Fibroblast of skin of back (primary cell): ENCODE results near the gene GRXCR1.

Experiments used
- DNase-seq: peaks from one replicate; pipeline ENCODE4 v3.0.0-alpha.2; 2013

The GRXCR1 gene

DNA sequence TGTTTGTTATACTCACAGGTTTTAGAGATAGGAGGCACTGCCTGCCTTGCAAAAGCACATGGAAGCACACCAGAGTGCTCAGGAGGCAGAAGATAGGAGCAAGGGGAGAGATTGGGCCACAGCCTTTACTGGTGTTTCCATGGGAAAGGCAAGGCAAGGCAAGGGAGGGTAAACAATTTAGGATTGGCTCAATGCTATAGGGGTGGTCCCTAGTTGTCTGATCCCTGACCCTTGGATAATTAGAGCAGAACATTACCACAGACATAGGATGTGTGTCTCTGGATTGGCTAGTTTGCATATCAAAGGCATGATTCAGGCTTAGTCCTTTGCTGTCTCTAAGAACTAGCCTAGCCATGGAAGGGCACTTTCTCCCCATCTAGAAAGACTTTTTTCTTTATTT lies 36.1 kb downstream of the GRXCR1 start:
- DNase-seq = no peak

DNA sequence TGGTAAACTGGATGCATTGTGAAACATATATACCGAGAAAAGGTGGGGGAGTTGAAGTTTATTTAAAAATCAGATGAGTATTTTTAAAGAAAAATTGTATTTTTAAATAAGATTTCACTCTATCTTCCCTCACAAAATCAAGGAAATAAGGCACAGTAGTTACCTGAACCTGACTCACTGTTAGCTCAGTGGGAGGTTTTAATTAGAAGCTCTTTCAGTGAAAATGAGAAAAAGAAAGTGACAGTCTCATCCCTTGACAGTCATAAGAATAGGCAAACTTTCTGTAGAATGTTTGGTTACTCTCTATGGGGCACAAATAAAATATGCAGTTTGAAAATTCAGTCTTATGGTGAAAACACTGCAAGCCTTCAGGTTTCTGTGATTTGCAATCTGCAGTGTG lies 49.7 kb downstream of the GRXCR1 start:
- no peak for DNase-seq

DNA sequence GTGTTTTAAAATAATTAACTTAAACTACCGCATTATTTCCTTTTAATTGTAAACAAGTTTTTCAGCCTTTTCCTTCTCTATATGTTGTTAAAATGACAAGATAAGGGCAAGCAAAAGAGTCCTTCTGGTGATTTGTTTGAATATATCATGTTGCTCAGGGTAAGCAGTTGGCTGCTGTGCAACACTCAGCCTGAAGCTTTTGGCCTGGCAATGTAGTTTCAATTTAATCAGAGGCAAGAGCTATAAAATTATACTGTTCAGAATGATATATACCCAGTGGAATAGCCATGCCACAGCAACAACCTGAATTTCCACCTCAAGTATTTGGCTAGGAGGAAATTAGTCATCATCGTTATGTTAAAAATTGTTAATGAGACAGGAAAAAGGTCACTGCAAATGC lies 53.4 kb downstream of the GRXCR1 start:
- no peak for DNase-seq

DNA sequence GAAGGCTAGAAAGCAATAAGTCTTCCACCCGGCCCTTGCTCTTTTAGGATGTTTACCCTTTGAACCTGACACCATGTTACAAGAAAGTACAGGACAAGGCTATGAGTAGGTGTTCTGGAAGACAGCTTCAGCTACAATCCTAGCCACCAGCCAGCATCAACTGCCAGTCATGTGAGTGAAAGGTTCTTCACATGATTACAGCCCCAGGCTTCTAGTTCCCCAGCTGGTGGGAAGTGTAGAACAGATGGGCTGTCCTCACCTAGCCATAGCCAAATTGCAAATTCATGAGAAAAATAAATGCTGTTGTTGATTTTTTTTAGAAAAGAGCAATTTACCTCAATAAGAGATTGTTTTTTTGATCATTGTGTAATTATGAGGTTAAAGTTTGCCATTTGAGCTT lies 60.8 kb downstream of the GRXCR1 start:
- no peak for DNase-seq

DNA sequence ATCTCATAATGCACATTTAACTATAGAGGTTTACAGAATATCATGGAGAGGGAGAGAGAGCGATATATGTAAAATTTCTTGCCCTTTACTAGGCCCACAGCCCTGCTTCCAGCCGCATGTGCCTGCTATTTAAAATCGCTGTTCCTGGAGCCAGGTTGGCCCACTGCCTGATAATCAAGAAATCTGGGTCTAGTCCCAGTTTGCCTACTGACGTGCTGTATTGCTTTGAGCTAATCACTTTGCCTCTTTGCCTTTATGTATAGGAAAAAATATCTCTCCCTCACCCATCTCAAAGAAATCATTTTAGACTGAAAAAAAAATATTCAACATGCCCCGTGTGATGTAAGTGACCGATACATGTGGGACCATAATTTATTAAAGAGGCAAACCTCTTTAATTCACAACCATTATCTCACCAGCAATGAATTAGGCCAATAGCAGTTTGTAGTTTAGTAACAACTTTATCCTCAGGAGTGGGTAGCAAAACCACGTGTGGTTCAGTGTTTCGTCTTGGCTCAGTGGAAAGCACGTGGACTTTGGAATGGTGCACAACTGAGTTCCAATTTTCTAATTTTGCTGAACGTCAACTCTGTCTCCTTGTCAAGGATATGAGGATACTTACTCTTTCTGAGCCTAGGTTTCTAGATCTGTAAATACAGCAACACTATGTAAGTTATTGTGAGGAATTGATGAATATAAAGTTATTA lies 62.6 kb downstream of the GRXCR1 start:
- DNase-seq = no peak

DNA sequence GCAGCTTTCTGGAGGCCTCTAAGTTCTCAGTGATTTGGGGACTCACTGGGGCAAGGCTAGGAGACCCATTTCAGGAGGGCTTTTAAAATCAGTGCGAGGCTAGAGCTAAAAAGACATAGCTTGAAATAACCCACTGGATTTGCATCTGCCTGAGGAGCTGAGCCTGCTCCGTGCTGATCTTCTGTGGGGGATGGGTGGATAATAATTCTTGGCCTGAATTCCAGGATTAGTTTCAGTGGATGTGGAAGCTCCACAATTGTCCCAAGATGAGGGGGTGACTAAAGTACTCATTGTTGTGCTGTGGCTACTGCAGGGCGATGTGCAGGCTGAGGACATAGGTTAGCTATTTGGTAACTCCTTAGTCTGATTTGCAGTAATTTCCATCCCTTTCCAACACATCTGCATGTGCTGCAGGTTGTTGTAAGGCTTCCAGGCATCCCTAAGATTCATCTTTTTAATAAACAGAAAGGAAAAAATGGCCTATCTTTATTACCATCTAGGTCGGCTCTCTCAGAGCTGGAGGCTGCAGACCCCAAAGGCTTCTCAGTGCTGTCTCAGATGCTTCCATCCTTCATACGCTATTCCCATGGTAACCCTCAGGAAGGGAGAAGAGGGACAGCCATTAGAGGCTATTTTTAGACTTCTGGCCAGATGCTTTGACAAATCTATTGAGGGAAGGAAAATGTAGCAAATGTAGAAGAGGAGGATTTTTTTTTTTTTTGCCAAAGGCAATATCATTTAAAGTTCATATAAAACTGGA lies 63.4 kb downstream of the GRXCR1 start:
- DNase-seq = no peak

DNA sequence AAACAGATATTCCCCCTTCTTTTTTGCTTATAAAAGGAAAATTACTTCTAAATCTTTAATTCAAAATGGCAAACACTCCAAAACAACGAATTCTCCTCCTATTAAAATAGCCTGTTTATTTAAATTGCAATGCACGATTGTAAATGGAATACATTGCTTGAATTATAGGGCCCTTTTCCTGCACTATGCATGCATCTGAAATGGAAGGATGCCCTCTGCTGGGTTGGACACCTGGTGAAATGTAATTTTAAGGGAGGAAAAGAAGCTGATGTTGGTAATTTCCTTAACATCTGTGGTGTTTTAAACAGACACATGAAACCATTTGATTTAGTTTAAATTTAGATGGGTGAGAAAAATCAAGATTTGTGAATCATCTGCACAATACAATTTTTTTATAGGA lies 72.8 kb downstream of the GRXCR1 start:
- no peak for DNase-seq

DNA sequence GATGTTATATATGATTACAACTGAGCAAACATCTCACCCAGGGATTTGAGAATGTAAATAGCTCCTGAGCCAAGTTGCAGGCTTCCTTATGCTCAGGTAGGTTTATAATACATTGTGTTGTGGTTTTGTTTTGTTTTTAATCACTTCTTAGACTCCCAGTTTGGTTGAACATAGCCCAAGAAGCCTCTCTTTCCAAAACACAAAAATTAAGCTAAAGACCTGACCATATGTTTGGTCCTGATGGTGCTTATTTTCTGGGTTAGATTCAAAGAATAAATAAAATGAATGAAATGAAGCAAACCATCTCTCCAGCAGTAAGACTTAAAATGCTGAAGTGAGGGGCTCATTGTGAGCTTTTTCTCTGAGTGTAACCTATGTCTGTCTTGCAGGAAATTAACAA lies 93.5 kb downstream of the GRXCR1 start:
- DNase-seq = no peak

DNA sequence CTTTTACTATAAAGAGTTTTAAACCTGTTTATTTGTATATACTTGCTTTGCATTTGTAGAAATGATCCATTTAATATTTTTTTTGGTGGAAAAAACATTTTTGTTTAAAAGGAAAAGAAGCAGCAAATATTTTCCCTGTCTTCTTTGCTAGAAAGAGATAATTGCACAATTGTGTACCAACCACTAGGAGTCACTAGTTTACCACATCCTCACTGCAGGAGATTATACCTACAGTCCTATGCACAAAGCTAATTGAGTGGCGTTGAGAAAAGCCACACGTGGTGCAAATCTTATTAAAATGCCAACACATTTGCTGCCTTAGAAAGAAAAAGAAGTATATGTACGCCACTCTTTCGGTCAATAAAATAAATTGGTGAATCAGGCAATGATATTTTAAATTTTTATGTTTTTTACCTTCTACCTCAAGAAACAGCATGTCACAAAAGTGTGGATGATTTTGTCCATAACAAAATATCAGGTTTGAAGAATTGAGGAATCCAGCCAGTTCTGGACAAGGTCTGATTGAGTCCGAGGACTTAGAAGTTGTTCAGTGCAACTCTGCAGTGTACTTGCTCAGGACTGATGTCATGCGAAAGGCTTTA lies 102.9 kb downstream of the GRXCR1 start:
- peak; percentile 9 for DNase-seq

DNA sequence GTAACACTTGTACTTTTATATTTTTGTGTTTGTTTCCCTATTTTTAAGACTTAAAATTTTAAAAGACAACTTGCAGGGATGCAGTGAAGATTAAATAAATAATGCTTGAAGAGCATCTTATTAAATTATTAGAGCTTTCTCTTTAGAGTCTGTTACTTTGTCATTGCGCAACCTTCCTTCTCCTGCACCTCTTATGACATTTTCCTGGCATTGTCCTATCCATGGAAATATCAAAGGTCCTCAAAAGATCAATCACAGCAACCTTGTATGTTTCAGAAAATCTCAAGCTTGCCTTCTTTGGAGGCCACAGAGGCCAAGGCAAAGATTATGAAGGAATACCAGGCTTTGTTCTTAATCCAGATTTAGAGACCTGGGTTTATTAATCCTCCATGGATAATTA lies 116.3 kb downstream of the GRXCR1 start:
- DNase-seq = no peak

DNA sequence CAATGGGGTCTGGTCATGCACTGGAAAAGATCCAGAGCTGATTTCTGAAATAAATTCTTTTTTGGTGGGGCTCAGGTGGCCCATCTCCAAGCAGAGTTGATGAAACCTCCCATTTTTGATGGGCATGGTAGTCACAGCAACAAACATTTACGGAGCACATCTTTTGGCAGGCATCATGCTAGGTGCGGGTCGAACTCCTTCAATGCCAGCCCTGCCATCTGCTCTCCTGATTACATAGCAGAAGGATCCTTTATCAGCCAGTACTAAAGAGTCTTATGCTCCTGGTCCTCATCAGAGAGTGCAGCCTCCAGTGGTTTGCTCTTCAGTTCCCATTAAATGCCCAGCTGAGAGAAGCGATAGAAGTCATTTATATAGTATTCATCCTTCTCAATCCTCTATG lies 121.7 kb downstream of the GRXCR1 start:
- DNase-seq = no peak

DNA sequence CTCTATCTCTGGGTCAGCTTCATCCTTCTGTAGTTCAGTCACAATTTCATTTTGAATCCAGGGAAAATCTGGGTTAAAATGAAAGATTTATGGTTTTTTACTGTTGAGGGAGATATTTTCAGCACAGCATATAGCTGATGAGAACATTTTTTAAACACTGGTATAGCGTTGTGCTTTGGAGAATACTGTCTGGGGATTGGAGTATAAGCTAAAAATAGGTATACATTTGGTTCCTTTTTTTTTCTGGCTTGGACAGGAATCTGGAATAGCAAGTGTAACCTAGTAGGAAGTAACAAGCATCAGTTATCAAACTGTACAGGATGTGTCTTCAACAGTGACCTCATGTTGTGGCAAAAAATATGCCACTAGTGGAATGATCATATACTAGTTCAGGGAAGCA lies 149.1 kb downstream of the GRXCR1 start:
- DNase-seq = no peak

DNA sequence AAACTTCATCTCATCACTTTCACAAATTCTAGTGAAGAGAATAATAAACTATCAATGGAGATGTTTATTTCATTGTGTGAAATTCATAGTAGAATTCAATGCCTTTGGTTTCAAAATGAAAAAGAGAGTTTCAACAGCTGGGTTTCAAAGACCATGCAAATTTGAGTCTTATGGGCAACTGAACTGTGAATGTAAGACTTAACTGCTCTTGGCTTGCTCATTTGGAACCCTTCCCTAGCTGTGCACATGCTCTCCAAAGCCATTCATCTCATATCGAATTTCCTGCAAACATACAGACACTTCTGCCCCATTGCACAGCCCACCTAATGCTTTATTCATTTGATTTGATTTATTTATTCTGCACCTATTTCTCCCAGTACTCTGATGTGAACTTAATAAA lies 154.5 kb downstream of the GRXCR1 start:
- DNase-seq = no peak

DNA sequence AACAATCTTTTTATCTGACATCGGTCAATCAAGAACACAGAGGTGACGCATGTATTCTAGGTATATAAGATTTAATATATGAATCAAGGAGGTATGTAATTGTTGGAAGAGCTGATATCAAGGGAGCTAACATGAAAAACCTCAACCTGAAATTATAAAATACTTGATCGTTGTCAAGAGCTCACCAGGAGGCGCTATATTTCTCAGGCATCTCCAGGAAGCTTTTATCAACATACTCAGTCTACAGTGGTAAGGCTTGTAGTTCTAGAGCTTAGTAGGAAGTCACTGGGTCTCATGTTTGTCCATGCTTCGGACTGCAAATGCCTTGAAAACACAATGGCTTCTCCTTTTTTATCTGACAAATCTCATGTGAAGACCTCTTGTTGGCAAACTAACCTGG lies 156.1 kb downstream of the GRXCR1 start:
- DNase-seq = no peak

DNA sequence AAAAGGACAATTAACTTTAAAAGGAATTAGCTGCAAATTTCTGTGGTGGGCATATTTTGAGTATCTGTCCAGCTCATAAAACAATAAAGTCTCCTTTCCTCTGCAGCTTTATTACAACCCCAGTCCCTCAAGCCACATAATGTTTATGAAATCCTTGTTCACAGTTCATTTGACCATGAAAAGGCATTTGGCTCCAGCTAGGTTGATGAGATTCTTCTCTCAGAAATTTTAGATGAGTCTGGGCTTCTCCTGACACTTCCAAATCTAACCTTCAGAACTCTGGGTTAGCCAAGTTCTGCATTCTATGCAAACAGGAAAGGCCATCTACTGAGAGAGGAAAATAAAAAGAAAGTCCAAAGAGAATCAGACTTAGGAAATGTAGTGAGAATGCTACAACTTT lies 156.8 kb downstream of the GRXCR1 start:
- DNase-seq = no peak

DNA sequence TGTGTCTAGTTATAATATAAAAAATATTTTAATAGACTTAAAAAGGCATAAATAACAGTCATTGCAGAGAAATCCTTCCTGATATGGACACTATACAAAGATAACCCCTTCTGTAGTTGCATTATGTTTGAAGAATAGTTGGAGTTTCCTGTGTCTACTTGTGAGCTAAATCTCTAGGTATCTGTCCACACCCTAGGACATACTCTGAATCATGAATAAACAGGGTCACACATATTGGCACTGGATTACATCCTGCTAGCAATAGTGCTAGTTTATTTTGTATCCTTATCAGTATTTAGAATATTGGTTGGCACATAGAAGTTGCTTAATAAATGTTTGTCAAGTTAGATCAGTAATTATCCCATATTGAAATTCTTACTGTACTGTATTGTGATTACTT lies 173.9 kb downstream of the GRXCR1 start:
- no peak for DNase-seq

DNA sequence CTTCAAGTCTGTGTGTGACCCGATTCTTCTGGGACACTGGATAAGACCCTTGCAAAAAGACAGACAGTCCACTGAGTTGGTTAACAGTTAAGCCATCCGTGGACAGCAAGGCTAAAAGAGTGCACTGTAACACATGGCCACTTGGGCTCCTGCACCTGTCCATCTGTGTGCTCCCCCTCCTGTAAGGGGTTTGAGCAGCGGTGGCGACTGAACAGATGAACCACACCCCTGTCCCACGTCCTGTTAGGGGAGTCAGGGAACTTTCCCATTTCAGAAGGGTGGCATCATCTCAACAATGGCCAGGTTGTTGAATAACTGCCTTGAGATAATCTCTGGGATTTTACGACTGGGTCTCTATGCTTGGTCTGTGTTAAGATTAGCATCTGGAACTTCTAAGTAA lies 178.6 kb downstream of the GRXCR1 start:
- no peak for DNase-seq
